Kasumi-1 (cell line): Measurements from ENCODE around the gene ETV6.

Source experiments
- DNase-seq, 2 experiments: peaks; one replicate each; lab custom pipeline; 2025; lab: John Stamatoyannopoulos, UW

ETV6 gene

DNA sequence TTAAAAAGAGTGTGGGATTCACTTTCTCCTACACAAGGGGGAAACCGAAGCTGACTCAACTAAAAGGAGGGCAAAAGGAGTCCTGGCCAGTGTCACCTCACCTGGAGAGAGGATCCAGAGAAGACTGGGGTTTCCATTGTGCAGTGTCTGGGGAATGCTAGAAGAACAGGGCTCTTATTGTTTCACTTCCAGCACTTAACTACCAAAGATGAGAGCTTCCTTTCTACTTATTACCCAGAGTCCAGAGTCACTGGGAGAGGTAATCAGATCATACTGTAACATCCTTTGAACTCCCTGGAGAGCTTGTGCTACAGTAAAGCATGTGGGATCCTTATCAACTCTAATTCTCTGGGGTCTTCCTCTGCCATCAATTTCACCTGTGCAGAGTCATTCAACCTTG, 272.9 kb downstream of the ETV6 start:
- DNase-seq: no peak

- no peak for DNase-seq
Observed at GRCh38 chr12:11923067-11923466, 273.6 kb downstream of the ETV6 start.

GRCh38 chr12:11927286-11927935, 277.9 kb downstream of the ETV6 start:
- DNase-seq: no peak

- no peak for DNase-seq
Observed at GRCh38 chr12:11929714-11930113, 280.2 kb downstream of the ETV6 start.

- no peak for DNase-seq
Observed at GRCh38 chr12:11939223-11939622, 289.7 kb downstream of the ETV6 start.

DNA sequence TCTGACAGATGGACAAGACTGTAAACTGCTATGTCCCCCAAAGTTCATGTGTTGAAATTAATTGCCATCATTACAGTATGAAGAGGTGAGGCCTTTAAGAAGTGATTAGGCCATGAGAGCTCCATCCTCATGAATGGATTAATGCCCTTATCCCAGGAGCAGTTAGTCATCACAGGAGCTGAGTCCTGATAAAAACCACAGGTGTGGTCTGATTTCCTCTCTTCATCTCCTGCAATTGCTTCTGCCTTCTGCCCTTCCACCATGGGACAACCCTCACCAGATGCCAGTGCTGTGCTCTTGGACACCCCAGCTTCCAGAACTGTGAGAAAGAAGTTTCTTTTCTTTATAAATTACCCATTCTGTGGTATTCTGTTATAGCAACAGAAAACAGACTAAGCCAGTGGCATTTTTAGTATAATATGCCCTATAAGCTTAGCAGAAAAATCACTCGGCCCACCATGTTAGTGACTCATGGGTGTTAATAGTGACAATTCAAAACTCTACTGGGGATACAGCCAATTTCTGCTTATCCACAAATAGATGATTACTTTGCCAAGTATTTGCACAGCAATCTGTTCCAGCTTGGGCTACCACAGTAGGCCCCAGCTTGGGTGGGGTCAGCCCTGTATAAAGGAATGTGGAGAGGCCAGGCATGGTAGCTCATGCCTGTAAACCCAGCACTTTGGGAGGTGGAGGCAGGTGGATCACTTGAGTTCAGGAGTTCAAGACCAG, 292.3 kb downstream of the ETV6 start:
- DNase-seq: no peak

GRCh38 chr12:11943919-11944700, 294.6 kb downstream of the ETV6 start:
- no peak for DNase-seq
